Stimulated activated CD8-positive, alpha-beta memory T cell treated with anti-CD3 and anti-CD28 coated beads, Interleukin-2, amount 100 ng/mL, for 48 hours (primary cell): ENCODE measurements around the gene HSF2BP.
"Not testable (repeated sequence)": the region's sequence is repeated elsewhere in the genome, so short reads cannot be mapped to it uniquely, and the experiment has no call there.

ENCODE experiments used
- DNase-seq, 2 donors: peaks; one replicate each; pipeline ENCODE4 v3.0.0-alpha.2; 2020; ENCODE audit warnings: low read depth in 2 of 2

HSF2BP gene

GRCh38 chr21:43597540-43598250 lies 61.6 kb downstream of the HSF2BP start:
- DNase-seq = no peak

- no peak for DNase-seq
These were observed 62.2 kb downstream of the HSF2BP start for GRCh38 chr21:43597052-43597451.

- no peak for DNase-seq
These were observed 62.7 kb downstream of the HSF2BP start for GRCh38 chr21:43596616-43597015.

GRCh38 chr21:43595769-43596168 lies 63.5 kb downstream of the HSF2BP start:
- not testable (repeated sequence) for DNase-seq

GRCh38 chr21:43593078-43593477 lies 66.2 kb downstream of the HSF2BP start:
- no peak for DNase-seq

GRCh38 chr21:43591571-43591970 lies 67.7 kb downstream of the HSF2BP start:
- DNase-seq = no peak

- no peak for DNase-seq
These were observed 69.1 kb downstream of the HSF2BP start for GRCh38 chr21:43590194-43590593.

- DNase-seq = no peak
These were observed 70.3 kb downstream of the HSF2BP start for GRCh38 chr21:43588957-43589356.

GRCh38 chr21:43585924-43586413 lies 73.3 kb downstream of the HSF2BP start:
- no peak for DNase-seq

GRCh38 chr21:43585514-43585913 lies 73.8 kb downstream of the HSF2BP start:
- DNase-seq = no peak

- no peak for DNase-seq
These were observed 77.8 kb downstream of the HSF2BP start for GRCh38 chr21:43581453-43581852.

GRCh38 chr21:43578677-43579303 lies 80.5 kb downstream of the HSF2BP start:
- no peak for DNase-seq

- no peak for DNase-seq
These were observed 83.8 kb downstream of the HSF2BP start for GRCh38 chr21:43575473-43575844.

GRCh38 chr21:43574741-43575472 lies 84.4 kb downstream of the HSF2BP start:
- DNase-seq = no peak

GRCh38 chr21:43573921-43574320 lies 85.4 kb downstream of the HSF2BP start:
- DNase-seq = no peak

- DNase-seq = no peak
These were observed 86.8 kb downstream of the HSF2BP start for GRCh38 chr21:43572446-43572845.

GRCh38 chr21:43571976-43572375 lies 87.3 kb downstream of the HSF2BP start:
- no peak for DNase-seq

GRCh38 chr21:43570195-43570594 lies 89.1 kb downstream of the HSF2BP start:
- not testable (repeated sequence) for DNase-seq

- DNase-seq = not testable (repeated sequence)
These were observed 96.8 kb downstream of the HSF2BP start for GRCh38 chr21:43562451-43562850.

GRCh38 chr21:43540561-43540960 lies 118.7 kb downstream of the HSF2BP start:
- not testable (repeated sequence) for DNase-seq

- DNase-seq = not testable (repeated sequence)
These were observed 136.7 kb downstream of the HSF2BP start for GRCh38 chr21:43522495-43523131.

- not testable (repeated sequence) for DNase-seq
These were observed 141.6 kb downstream of the HSF2BP start for GRCh38 chr21:43517701-43518100.
